ENCODE measurements around the gene SEZ6L2.

- no peak for TF ChIP-seq CTCF (IDR thresholded peaks at IDR 0.05)
- TF ChIP-seq REST (IDR thresholded peaks at IDR 0.05; ENCODE audit: insufficient read depth in 1 of 2, low read depth in 2 of 2, low read length in 1 of 2), result no peak
Observed at GRCh38 chr16:29830774-29831173, 68.6 kb downstream of the SEZ6L2 start.
